ENCODE data around the gene PSME2. TPM values are rescaled to one million over a fixed set of nuclear protein-coding genes. Genes with fewer than 3 reads are reported as not detected.
A peak's percentile ranks its signal among the peaks of the same experiment; 100 is the strongest.

PSME2 gene
- total and polyA plus RNA-seq, 7 donors = 30.1 to 179 (median 76.4) TPM

DNA sequence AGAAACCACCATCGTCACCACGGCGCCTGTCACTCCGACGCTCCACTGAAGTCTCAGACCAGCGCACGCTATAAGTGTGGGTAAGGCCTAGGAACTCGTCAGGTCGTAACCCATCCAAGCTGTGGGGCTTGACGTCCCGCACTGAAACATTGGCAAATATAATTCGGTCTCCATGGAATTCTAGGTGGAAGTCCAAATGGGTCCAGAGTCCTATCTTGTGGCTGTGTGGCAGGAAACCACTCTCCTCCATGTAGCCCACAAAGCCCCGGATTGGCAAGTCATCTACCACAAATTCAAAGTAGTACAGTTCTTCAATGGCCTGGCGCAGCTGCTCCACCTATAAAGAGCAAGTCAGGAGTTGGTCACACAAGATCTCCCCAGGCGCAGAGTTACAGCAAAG, 46.5 kb upstream of the PSME2 start:
- Histone ChIP-seq H3K4me1 (peaks cover 29% of the 10 kb centered on the region), H3K36me3 (ENCODE audit: insufficient read depth in 1 of 2, low read depth in 1 of 2) (peaks cover 0 to 36% of the 10 kb centered on the region in 2 donors), H3K27me3 (ENCODE audit: insufficient read depth in 3 of 3, low read length in 2 of 3) (no peaks in the 10 kb centered on the region), H3K27ac (no peak overlapping the region), H3K4me3 (no peak overlapping the region), H3K9me3 (no peaks in the 10 kb centered on the region)
- 94 to 95% (median 95%) methylated on average over 15 of the region's 15 CpGs for WGBS, 3 donors
- ATAC-seq = no peak
- intact Hi-C loops (cut with DNase I) = no loop called here
- no peak for DNase-seq
- no peak for TF ChIP-seq CTCF (IDR thresholded peaks at IDR 0.05)

- 81 to 82% (median 82%) methylated on average over 9 to 10 of the region's 10 CpGs for WGBS, 3 donors
- H3K36me3 ChIP-seq (ENCODE audit: insufficient read depth in 1 of 2, low read depth in 1 of 2) = peaks cover 3 to 53% of the 10 kb centered on the region in 2 donors
- no peaks in the 10 kb centered on the region for H3K9me3 ChIP-seq
- ATAC-seq = no peak
- no peak overlapping the region for H3K4me3 ChIP-seq
- H3K27ac ChIP-seq = no peak overlapping the region
- TF ChIP-seq CTCF (IDR thresholded peaks at IDR 0.05) = no peak
- H3K27me3 ChIP-seq (ENCODE audit: insufficient read depth in 3 of 3, low read length in 2 of 3) = no peaks in the 10 kb centered on the region
- H3K4me1 ChIP-seq = peaks cover 29% of the 10 kb centered on the region
- intact Hi-C loops (cut with DNase I) = no loop called here
- DNase-seq = no peak
Measured at GRCh38 chr14:24190416-24190815, 44.0 kb upstream of the PSME2 start.

GRCh38 chr14:24189460-24189859, 43.0 kb upstream of the PSME2 start:
- DNase-seq (no peak), ATAC-seq (no peak)
- Histone ChIP-seq H3K4me3 (peak overlapping the region; percentile 90), H3K36me3 (ENCODE audit: insufficient read depth in 1 of 2, low read depth in 1 of 2) (peaks cover 6 to 63% of the 10 kb centered on the region in 2 donors), H3K27me3 (ENCODE audit: insufficient read depth in 3 of 3, low read length in 2 of 3) (no peaks in the 10 kb centered on the region), H3K9me3 (no peaks in the 10 kb centered on the region), H3K27ac (no peak overlapping the region), H3K4me1 (peaks cover 25% of the 10 kb centered on the region)
- no peak for TF ChIP-seq CTCF (IDR thresholded peaks at IDR 0.05)
- WGBS, 3 donors = 83 to 95% (median 91%) methylated on average over 9 of the region's 9 CpGs
- intact Hi-C loops (cut with DNase I) = loop anchor here in 1 of 2 donors (2.0 kb wide), 1 partner anchor 25 kb away; no protein-coding TSS in a partner anchor

DNA sequence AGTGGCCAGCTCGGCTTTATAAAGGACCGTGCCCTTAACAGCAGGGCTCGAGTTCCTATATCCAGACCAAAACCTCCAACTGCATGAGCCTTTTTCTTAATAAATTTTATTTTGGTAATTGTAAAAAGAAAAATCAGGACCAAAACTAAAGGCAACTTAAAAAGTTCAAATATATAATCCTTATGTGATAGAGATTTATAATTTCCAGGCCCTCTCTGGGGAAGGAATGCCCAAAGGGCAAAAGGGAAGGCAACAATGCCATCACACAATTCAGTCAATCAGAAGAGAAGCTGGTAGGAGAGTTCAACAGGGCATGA, 42.6 kb upstream of the PSME2 start:
- no peaks in the 10 kb centered on the region for H3K27me3 ChIP-seq (ENCODE audit: insufficient read depth in 3 of 3, low read length in 2 of 3)
- 0 to 2% (median 1%) methylated on average over 3 of the region's 3 CpGs for WGBS, 3 donors
- no peaks in the 10 kb centered on the region for H3K9me3 ChIP-seq
- H3K36me3 ChIP-seq (ENCODE audit: insufficient read depth in 1 of 2, low read depth in 1 of 2) = peaks cover 6 to 67% of the 10 kb centered on the region in 2 donors
- H3K4me3 ChIP-seq = peak overlapping the region; percentile 90
- intact Hi-C loops (cut with DNase I) = loop anchor here in 1 of 2 donors (2.0 kb wide), 1 partner anchor 26 kb away; no protein-coding TSS in a partner anchor
- peak overlapping the region; percentile 94 for H3K27ac ChIP-seq
- ATAC-seq (no peak), DNase-seq (no peak)
- TF ChIP-seq CTCF (IDR thresholded peaks at IDR 0.05) = no peak
- H3K4me1 ChIP-seq = peaks cover 21% of the 10 kb centered on the region
